WTC11 (cell line): Measurements from ENCODE around the gene CAMSAP1. TPM values are rescaled to one million over a fixed set of nuclear protein-coding genes. Genes with fewer than 3 reads are reported as not detected.

Experiments
- ATAC-seq: fragments of 200-7000 bp; cut with Tn5 transposase; 2 replicates; pipeline ENCODE4 v1.10.0; 2021; ENCODE audit warnings: mild to moderate bottlenecking, moderate library complexity
- CTCF ChIA-PET: fragments of 300-600 bp; sonication (Branson Sonifier 250); formaldehyde crosslinking; loops from one replicate; lab custom pipeline; 2021; ENCODE audit warnings: antibody characterized with exemption; lab: Charles Lee
- POLR2A ChIA-PET: fragments of 350-600 bp; sonication (Branson Sonifier 250); formaldehyde crosslinking; loops from one replicate; lab custom pipeline; 2021; ENCODE audit warnings: antibody characterized with exemption; lab: Charles Lee
- DNase-seq: peaks from one replicate; pipeline ENCODE4 v3.0.0; 2021; ENCODE audit warnings: low spot score
- H3K27ac Mint-ChIP-seq: 2 replicates; pipeline ENCODE4 v1.8.0; 2021; ENCODE audit warnings: mixed read lengths
- H3K27me3 Mint-ChIP-seq: 2 replicates; pipeline ENCODE4 v1.8.0; 2021; ENCODE audit warnings: low read depth, mild to moderate bottlenecking, moderate library complexity, mixed read lengths
- H3K36me3 Mint-ChIP-seq: 2 replicates; pipeline ENCODE4 v1.8.0; 2021; ENCODE audit warnings: mixed read lengths
- H3K4me1 Mint-ChIP-seq: 2 replicates; pipeline ENCODE4 v1.8.0; 2022; ENCODE audit warnings: mixed read lengths
- H3K4me3 Mint-ChIP-seq: 2 replicates; pipeline ENCODE4 v1.8.0; 2021; ENCODE audit warnings: mild to moderate bottlenecking, moderate library complexity, mixed read lengths
- H3K9me3 Mint-ChIP-seq: 2 replicates; pipeline ENCODE4 v1.8.0; 2021; ENCODE audit warnings: mixed read lengths
- AFF4 ChIP-seq: sonication (generic); formaldehyde crosslinking; IDR thresholded peaks from 2 replicates; pipeline ENCODE4 v1.8.1; 2023; ENCODE audit warnings: mild to moderate bottlenecking, missing genetic modification reagents, borderline replicate concordance
- ATF2 ChIP-seq: sonication (generic); formaldehyde crosslinking; IDR thresholded peaks from 2 replicates; pipeline ENCODE4 v1.8.1; 2022; ENCODE audit warnings: low read depth, missing genetic modification reagents, borderline replicate concordance
- ATF6 ChIP-seq: sonication (generic); formaldehyde crosslinking; IDR thresholded peaks from 2 replicates; pipeline ENCODE4 v1.8.1; 2023; ENCODE audit warnings: mild to moderate bottlenecking, missing genetic modification reagents
- CDX4 ChIP-seq: fragments of 250-450 bp; sonication (Bioruptor Pico); IDR thresholded peaks from 2 replicates; pipeline ENCODE4 v1.9.0; 2021; ENCODE audit warnings: moderate library complexity, mild to moderate bottlenecking, inconsistent platforms, borderline replicate concordance
- CREM ChIP-seq: sonication (generic); formaldehyde crosslinking; IDR thresholded peaks from 2 replicates; pipeline ENCODE4 v1.8.1; 2022; ENCODE audit warnings: mild to moderate bottlenecking, missing genetic modification reagents, moderate library complexity
- ETV6 ChIP-seq: sonication (generic); formaldehyde crosslinking; IDR thresholded peaks from 2 replicates; pipeline ENCODE4 v1.8.1; 2022; ENCODE audit warnings: mild to moderate bottlenecking, missing genetic modification reagents
- GABPB1 ChIP-seq: sonication (generic); formaldehyde crosslinking; IDR thresholded peaks from 2 replicates; pipeline ENCODE4 v1.8.1; 2023; ENCODE audit warnings: mild to moderate bottlenecking, missing genetic modification reagents
- GTF2I ChIP-seq: fragments of 250-450 bp; sonication (Bioruptor Pico); conservative IDR thresholded peaks from 2 replicates; pipeline ENCODE4 v1.4.0; 2021; ENCODE audit warnings: mild to moderate bottlenecking
- MAX ChIP-seq: sonication (generic); formaldehyde crosslinking; IDR thresholded peaks from 2 replicates; pipeline ENCODE4 v1.8.0; 2022; ENCODE audit warnings: mild to moderate bottlenecking, missing genetic modification reagents
- NFE2L1 ChIP-seq: sonication (generic); formaldehyde crosslinking; IDR thresholded peaks from 2 replicates; pipeline ENCODE4 v1.8.1; 2023; ENCODE audit warnings: missing genetic modification reagents
- SOX15 ChIP-seq: fragments of 250-450 bp; sonication (Bioruptor Pico); IDR thresholded peaks from 2 replicates; pipeline ENCODE4 v1.9.0; 2021; ENCODE audit warnings: mild to moderate bottlenecking
- TEAD4 ChIP-seq: sonication (generic); formaldehyde crosslinking; IDR thresholded peaks from 2 replicates; pipeline ENCODE4 v1.8.0; 2022; ENCODE audit warnings: mild to moderate bottlenecking, missing genetic modification reagents
- ZBTB43 ChIP-seq: sonication (generic); formaldehyde crosslinking; IDR thresholded peaks from 2 replicates; pipeline ENCODE4 v1.8.1; 2023; ENCODE audit warnings: mild to moderate bottlenecking, missing genetic modification reagents
- ZMAT4 ChIP-seq: fragments of 250-450 bp; sonication (Bioruptor Pico); IDR thresholded peaks from 2 replicates; pipeline ENCODE4 v1.9.0; 2021; ENCODE audit warnings: mild to moderate bottlenecking
- ZNF138 ChIP-seq: sonication (generic); formaldehyde crosslinking; conservative IDR thresholded peaks from 2 replicates; pipeline ENCODE4 v1.8.1; 2022; ENCODE audit warnings: mild to moderate bottlenecking, moderate library complexity, missing genetic modification reagents
- ZNF281 ChIP-seq: sonication (generic); formaldehyde crosslinking; IDR thresholded peaks from 2 replicates; pipeline ENCODE4 v1.8.0; 2023; ENCODE audit warnings: mild to moderate bottlenecking, missing genetic modification reagents
- ZNF425 ChIP-seq: fragments of 250-450 bp; sonication (Bioruptor Pico); conservative IDR thresholded peaks from 2 replicates; pipeline ENCODE4 v1.9.0; 2021; ENCODE audit warnings: mild to moderate bottlenecking
- ZNF512 ChIP-seq: sonication (generic); formaldehyde crosslinking; IDR thresholded peaks from 2 replicates; pipeline ENCODE4 v1.8.1; 2022; ENCODE audit warnings: missing genetic modification reagents, borderline replicate concordance
- ZNF671 ChIP-seq: fragments of 250-450 bp; sonication (Bioruptor Pico); IDR thresholded peaks from 2 replicates; pipeline ENCODE4 v1.8.0; 2021; ENCODE audit warnings: mild to moderate bottlenecking
- total RNA-seq: library from RNA; stranded (reverse); gene quantifications from 3 replicates; pipeline ENCODE4 v1.2.3, GENCODE V29; 2021

Gene CAMSAP1
- total RNA-seq, 1 experiment from 2014 or later = 40.5 TPM

GRCh38 chr9:135827301-135827700 is 80.0 kb downstream of the CAMSAP1 start:
- H3K4me3 Mint-ChIP-seq = no peak overlapping the region
- POLR2A ChIA-PET = no interaction called here
- peaks cover 6% of the 10 kb centered on the region; the same call in 1 of the 2 replicates for H3K9me3 Mint-ChIP-seq
- no peaks in the 10 kb centered on the region for H3K27me3 Mint-ChIP-seq
- CTCF ChIA-PET = no interaction called here
- H3K4me1 Mint-ChIP-seq = no peaks in the 10 kb centered on the region
- no peak for TF ChIP-seq ATF2
- TF ChIP-seq AFF4 = no peak
- TF ChIP-seq ZNF138 = no peak
- TF ChIP-seq NFE2L1 (CRISPR knock-in tag) = no peak
- TF ChIP-seq ETV6 (CRISPR knock-in tag) = no peak
- no peak for TF ChIP-seq MAX
- TF ChIP-seq SOX15 (CRISPR knock-in tag) = no peak
- no peak for TF ChIP-seq ZNF671 (CRISPR knock-in tag)
- no peak for TF ChIP-seq ZMAT4 (CRISPR knock-in tag)
- TF ChIP-seq ZBTB43 (CRISPR knock-in tag) = no peak
- TF ChIP-seq GTF2I = no peak
- no peak for TF ChIP-seq CDX4 (CRISPR knock-in tag)
- TF ChIP-seq ZNF512 (CRISPR knock-in tag) = no peak
- TF ChIP-seq ZNF425 (CRISPR knock-in tag) = no peak
- no peak for TF ChIP-seq CREM (CRISPR knock-in tag)
- TF ChIP-seq GABPB1 (CRISPR knock-in tag) = no peak
- no peak for TF ChIP-seq TEAD4 (CRISPR knock-in tag)
- no peak for TF ChIP-seq ATF6 (CRISPR knock-in tag)
- TF ChIP-seq ZNF281 (CRISPR knock-in tag) = no peak
- TF ChIP-seq, all 79 proteins: peak for 0
- no peak for ATAC-seq
- no peak for DNase-seq
- H3K27ac Mint-ChIP-seq = no peak overlapping the region; the same call in 1 of the 2 replicates
- peaks cover 48% of the 10 kb centered on the region for H3K36me3 Mint-ChIP-seq
